Ovary (tissue), 9 donors: ENCODE data around the gene UTS2R. TPM values are rescaled to one million over a fixed set of nuclear protein-coding genes. Genes with fewer than 3 reads are reported as not detected.

Experiments used
- DNase-seq, 5 donors: peaks; one replicate each; pipeline ENCODE4 v3.0.0-alpha.2; 2019 to 2020
- H3K27ac ChIP-seq, 2 donors: fragments of 200-600 bp; one replicate each; pipeline versions ENCODE4 v1.5.1 to v1.8.0; 2019 to 2022
- H3K27me3 ChIP-seq: fragments of 200-600 bp; one replicate; pipeline ENCODE4 v1.8.0; 2022
- H3K36me3 ChIP-seq: fragments of 200-600 bp; sonication (generic); one replicate; pipeline ENCODE4 v1.5.1; 2019
- H3K4me1 ChIP-seq: one replicate; pipeline ENCODE4 v1.8.1; 2013; ENCODE audit warnings: mild to moderate bottlenecking, moderate library complexity; ENCODE audit not compliant: insufficient read depth
- H3K4me3 ChIP-seq: fragments of 200-600 bp; sonication (generic); one replicate; pipeline ENCODE4 v1.5.1; 2017
- H3K9me3 ChIP-seq, 2 donors: fragments of 200-600 bp in 1 of 2; sonication (generic) in 1 of 2; one replicate each; pipeline versions ENCODE4 v1.5.1 to v1.8.1; 2013 to 2019; ENCODE audit warnings: mild to moderate bottlenecking in 1 of 2, moderate library complexity in 1 of 2
- EP300 ChIP-seq: sonication (generic); formaldehyde crosslinking; IDR thresholded peaks from one replicate; pipeline ENCODE4 v1.6.1; 2017; ENCODE audit warnings: antibody characterized with exemption
- POLR2A ChIP-seq: fragments of 450-650 bp; IDR thresholded peaks from one replicate; pipeline ENCODE4 v1.6.1; 2017; ENCODE audit warnings: antibody characterized with exemption, mild to moderate bottlenecking, moderate library complexity
- whole genome bisulfite sequencing, 3 donors: extraction: QIAGEN DNeasy Blood & Tissue Kit in 1 of 3; methylation state at CpG; one replicate each; pipeline versions ENCODE4 v1.1.5 to v1.1.7; 2013 to 2017; 5-methylcytosine and 5-hydroxymethylcytosine counted together
- intact Hi-C, 4 donors: fragments of 100-400 bp; cut with DNase I; formaldehyde crosslinking; loops; one replicate each; pipeline versions ENCODE4 v1.11.0 to v1.15.1; 2022 to 2023
- polyA plus RNA-seq, 2 donors: library from polyadenylated mRNA; stranded (reverse); fragments of 200-250 nt in 1 of 2; fragments of 350-450 nt in 1 of 2; fragmentation: Illumina TruSeq in 1 of 2; extraction: RNeasy Lipid Tissue Mini Kit (QIAGEN cat#74804) in 1 of 2; gene quantifications; one replicate each; pipeline ENCODE4 v1.2.3, GENCODE V29; 2013 to 2014
- total RNA-seq, 7 donors: library from RNA; depleted of rRNA in 2 of 7; stranded (reverse); fragments of >200 nt in 2 of 7; fragmentation: NEBNext Ultra II Directional in 3 of 7; extraction: Animal tissue kit (Norgen Biotek cat#: 25700) in 3 of 7; gene quantifications; one replicate each; pipeline versions ENCODE4 v1.1.0 to v1.2.4, GENCODE V29; 2016 to 2023
- TF ChIP-seq, protein P1 (sequence below), 3 donors: fragments of 450-650 bp in 2 of 3; fragments of 200-600 bp in 1 of 3; IDR thresholded peaks; one replicate each; pipeline versions ENCODE4 v1.5.1 to v1.8.0; 2016 to 2022; ENCODE audit warnings: antibody characterized with exemption in 3 of 3, mild to moderate bottlenecking in 1 of 3
- donor health status: DM: no; HTN: no; CAD: no; lungs with moderate emphysema.
- donor health status: DM: no; HTN: no; CAD: no.
- donor health status: Bipolar disorder and iron deficiency.
- donor health status: DM: yes; HTN: yes; CAD: no.
- donor health status: DM: no; HTN: no; CAD: no.
- donor health status: DM: yes; HTN: yes; CAD: no.

The UTS2R gene
- total and polyA plus RNA-seq, 9 donors = not detected

DNA sequence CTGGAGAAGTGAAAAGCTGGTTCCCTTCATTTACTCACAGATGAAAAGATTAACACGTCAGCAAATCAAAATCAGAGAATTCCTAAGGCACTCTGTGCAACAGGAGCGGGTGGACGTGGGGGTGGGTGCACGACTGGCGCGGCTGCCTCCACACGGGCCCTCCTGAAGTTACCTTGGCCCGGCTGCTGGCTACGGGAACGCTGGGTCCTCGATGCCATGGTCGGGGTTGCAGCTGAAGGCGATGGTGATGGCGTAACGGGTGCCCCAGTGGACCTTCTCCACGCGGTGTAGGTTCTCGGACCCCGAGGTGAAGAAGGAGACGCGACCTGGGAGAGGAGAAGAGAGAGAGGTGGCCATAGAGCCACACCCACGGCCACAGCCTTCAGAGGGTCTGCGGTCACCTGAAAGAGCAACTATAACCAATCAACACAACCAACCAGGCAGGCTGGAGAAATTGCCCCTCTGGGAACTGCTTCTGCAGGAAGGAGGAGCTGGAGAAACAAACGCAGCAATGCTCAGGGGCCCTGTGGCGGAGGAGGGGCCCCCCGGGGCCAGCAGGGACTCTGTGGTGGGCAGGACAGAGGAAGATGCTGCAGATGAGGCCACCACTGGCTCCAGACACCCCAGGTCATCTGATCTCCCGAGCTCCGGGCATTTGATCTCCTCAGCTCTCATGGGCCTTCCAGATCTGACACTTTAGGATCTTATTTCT is 20.8 kb downstream of the UTS2R start:
- Histone ChIP-seq H3K27ac (no peak overlapping the region), H3K36me3 (no peaks in the 10 kb centered on the region), H3K9me3 (no peaks in the 10 kb centered on the region), H3K4me1 (no peaks in the 10 kb centered on the region), H3K27me3 (no peaks in the 10 kb centered on the region), H3K4me3 (no peak overlapping the region)
- WGBS, 3 donors = 92% methylated on average over 28 of the region's 28 CpGs
- TF ChIP-seq EP300 = no peak
- TF ChIP-seq, protein P1, sequence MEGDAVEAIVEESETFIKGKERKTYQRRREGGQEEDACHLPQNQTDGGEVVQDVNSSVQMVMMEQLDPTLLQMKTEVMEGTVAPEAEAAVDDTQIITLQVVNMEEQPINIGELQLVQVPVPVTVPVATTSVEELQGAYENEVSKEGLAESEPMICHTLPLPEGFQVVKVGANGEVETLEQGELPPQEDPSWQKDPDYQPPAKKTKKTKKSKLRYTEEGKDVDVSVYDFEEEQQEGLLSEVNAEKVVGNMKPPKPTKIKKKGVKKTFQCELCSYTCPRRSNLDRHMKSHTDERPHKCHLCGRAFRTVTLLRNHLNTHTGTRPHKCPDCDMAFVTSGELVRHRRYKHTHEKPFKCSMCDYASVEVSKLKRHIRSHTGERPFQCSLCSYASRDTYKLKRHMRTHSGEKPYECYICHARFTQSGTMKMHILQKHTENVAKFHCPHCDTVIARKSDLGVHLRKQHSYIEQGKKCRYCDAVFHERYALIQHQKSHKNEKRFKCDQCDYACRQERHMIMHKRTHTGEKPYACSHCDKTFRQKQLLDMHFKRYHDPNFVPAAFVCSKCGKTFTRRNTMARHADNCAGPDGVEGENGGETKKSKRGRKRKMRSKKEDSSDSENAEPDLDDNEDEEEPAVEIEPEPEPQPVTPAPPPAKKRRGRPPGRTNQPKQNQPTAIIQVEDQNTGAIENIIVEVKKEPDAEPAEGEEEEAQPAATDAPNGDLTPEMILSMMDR (IDR thresholded peaks at IDR 0.05) = no peak
- no peak for TF ChIP-seq POLR2A
- intact Hi-C loops = no loop called here
- no peak for DNase-seq

DNA sequence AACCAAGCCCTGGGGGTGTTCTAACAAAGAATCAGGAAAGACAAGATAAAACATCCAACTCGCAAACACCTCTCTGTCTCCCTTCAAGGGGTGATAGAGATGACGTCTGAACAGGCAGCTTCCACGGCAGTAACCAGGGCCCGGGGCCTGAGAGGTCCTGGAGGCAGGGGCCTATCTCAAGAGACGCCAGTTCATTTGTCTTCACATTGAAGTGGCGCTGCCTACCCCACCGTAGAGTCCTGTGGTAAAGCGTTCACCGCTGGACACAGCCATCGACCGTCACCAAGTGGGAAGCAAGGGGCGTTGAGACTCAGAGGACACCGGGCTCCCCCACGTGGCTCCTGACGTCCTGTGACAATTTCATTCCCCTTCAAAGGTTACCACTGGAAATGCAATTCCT is 21.4 kb downstream of the UTS2R start:
- Histone ChIP-seq H3K27me3 (no peaks in the 10 kb centered on the region), H3K27ac (no peak overlapping the region), H3K9me3 (no peaks in the 10 kb centered on the region), H3K4me1 (no peaks in the 10 kb centered on the region), H3K36me3 (no peaks in the 10 kb centered on the region), H3K4me3 (no peak overlapping the region)
- no peak for DNase-seq
- 87 to 93% (median 87%) methylated on average over 15 of the region's 15 CpGs for WGBS, 3 donors
- TF ChIP-seq EP300 (no peak), POLR2A (no peak)
- TF ChIP-seq, protein P1 (IDR thresholded peaks at IDR 0.05) = no peak
- intact Hi-C loops = no loop called here

- Histone ChIP-seq H3K4me3 (no peak overlapping the region), H3K36me3 (no peaks in the 10 kb centered on the region), H3K27ac (no peak overlapping the region), H3K27me3 (no peaks in the 10 kb centered on the region), H3K4me1 (no peaks in the 10 kb centered on the region), H3K9me3 (no peaks in the 10 kb centered on the region)
- WGBS, 3 donors = 81 to 99% (median 90%) methylated on average over 12 of the region's 12 CpGs
- TF ChIP-seq, protein P1 (IDR thresholded peaks at IDR 0.05) = no peak
- TF ChIP-seq POLR2A = no peak
- TF ChIP-seq EP300 = no peak
- intact Hi-C loops = no loop called here
- no peak for DNase-seq
These were observed 22.7 kb downstream of the UTS2R start for GRCh38 chr17:82394278-82394677.

DNA sequence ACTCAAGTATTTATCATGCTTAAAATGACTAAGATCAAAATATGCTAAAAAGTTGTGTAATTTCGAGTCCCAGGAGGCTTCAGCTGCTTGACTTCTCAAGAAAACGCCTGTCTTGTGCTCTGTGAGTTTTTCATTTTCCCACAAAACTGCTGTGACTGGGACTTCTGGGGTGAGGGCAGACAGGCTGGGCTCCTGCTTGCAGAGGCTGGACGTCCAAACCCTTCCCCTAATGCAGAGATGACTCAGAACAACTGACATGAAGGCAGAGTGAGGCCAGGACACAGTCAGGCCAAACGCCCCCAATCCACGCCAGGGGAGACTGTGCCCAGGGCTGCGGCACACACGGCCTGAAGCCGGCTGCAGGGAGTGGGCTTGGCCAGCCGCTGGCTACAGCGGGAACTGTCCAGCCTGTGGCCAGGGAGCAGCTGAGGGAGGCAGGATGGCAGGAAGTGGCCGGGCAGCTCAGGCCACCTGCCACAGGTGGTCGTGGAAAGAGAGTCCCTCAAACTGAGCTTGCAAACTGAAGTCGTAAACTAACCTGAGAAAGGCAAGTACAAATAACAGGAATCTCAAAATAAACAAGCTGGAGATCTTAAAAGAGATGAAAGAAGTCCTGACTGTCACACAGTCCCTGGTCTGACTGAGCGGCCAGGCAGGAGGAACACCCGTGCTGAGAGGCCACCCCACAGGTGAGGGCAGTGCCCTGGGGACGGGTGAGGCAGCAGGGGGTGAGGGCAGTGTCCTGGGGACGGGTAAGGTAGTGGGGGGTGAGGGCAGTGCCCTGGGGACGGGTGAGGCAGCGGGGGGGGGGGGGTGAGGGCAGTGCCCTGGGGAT is 25.3 kb downstream of the UTS2R start:
- 73 to 80% (median 77%) methylated on average over 17 to 19 of the region's 19 CpGs for WGBS, 3 donors
- TF ChIP-seq EP300 (no peak), POLR2A (no peak)
- TF ChIP-seq, protein P1 (IDR thresholded peaks at IDR 0.05) = no peak
- intact Hi-C loops = no loop called here
- Histone ChIP-seq H3K36me3 (no peaks in the 10 kb centered on the region), H3K9me3 (no peaks in the 10 kb centered on the region), H3K27me3 (no peaks in the 10 kb centered on the region), H3K27ac (no peak overlapping the region), H3K4me1 (no peaks in the 10 kb centered on the region), H3K4me3 (no peak overlapping the region)
- DNase-seq = no peak
